Measurements from ENCODE around the gene CABP7. TPM values are rescaled to one million over a fixed set of nuclear protein-coding genes. Genes with fewer than 3 reads are reported as not detected.

The CABP7 gene
- total and polyA plus RNA-seq, 2 experiments from 2014 or later: 0.06 to 0.24 TPM

GRCh38 chr22:29707010-29707409 is 12.8 kb upstream of the CABP7 start:
- no peaks in the 10 kb centered on the region for H3K9me2 ChIP-seq (ENCODE audit: insufficient read depth)
- H4K20me1 ChIP-seq (replicated peaks; ENCODE audit: insufficient read depth): no peaks in the 10 kb centered on the region; the same call in 1 of the 2 replicates
- Mint-ChIP-seq H3K36me3 (ENCODE audit: low read depth) (no peaks in the 10 kb centered on the region; the same call in 2 of the 3 replicates), H3K27me3 (ENCODE audit: insufficient read depth, low read depth, poor library complexity) (peaks cover 31% of the 10 kb centered on the region), H3K27ac (no peak overlapping the region), H3K9me3 (no peaks in the 10 kb centered on the region; the same call in 2 of the 3 replicates), H3K4me3 (no peak overlapping the region; the same call in 2 of the 3 replicates), H3K4me1 (peaks cover 33% of the 10 kb centered on the region)
- no peak for DNase-seq (ENCODE audit: low spot score)
- no peak for ATAC-seq
- H3K27me3 ChIP-seq (ENCODE audit: insufficient read depth): peaks cover 16% of the 10 kb centered on the region
- no peak overlapping the region for H3K27ac ChIP-seq (ENCODE audit: low read depth)
- no peak overlapping the region for H2AFZ ChIP-seq
- H3K4me2 ChIP-seq: no peak overlapping the region
- H3F3A ChIP-seq (replicated peaks; ENCODE audit: low read depth): no peaks in the 10 kb centered on the region
- H3K36me3 ChIP-seq (ENCODE audit: insufficient read depth): no peaks in the 10 kb centered on the region
- no peak overlapping the region for H3K4me3 ChIP-seq
- H3K4me1 ChIP-seq (ENCODE audit: insufficient read depth): peaks cover 32% of the 10 kb centered on the region
- TF ChIP-seq ZNF331 (CRISPR knock-in tag; IDR thresholded peaks at IDR 0.05; ENCODE audit: low read depth): no peak
- TF ChIP-seq CTCF (conservative IDR thresholded peaks at IDR 0.05; ENCODE audit: low read depth in 2 of 2): no peak
- no peak for TF ChIP-seq NANOG (IDR thresholded peaks at IDR 0.05; ENCODE audit: borderline replicate concordance)
- TF ChIP-seq ZNF114 (CRISPR knock-in tag; IDR thresholded peaks at IDR 0.05): no peak
- TF ChIP-seq REST (IDR thresholded peaks at IDR 0.05; ENCODE audit: unreplicated experiment): no peak
- no peak for TF ChIP-seq JUNB (IDR thresholded peaks at IDR 0.05; ENCODE audit: unreplicated experiment)
- no peak for TF ChIP-seq ETS1 (IDR thresholded peaks at IDR 0.05)
- TF ChIP-seq STAT1 (IDR thresholded peaks at IDR 0.05; ENCODE audit: unreplicated experiment): no peak
- no peak for TF ChIP-seq EZH2 (IDR thresholded peaks at IDR 0.05; ENCODE audit: low read depth, unreplicated experiment)
- no peak for TF ChIP-seq POLR2AphosphoS5 (IDR thresholded peaks at IDR 0.05; ENCODE audit: low read depth)
- no peak for TF ChIP-seq CREB1 (CRISPR knock-in tag; IDR thresholded peaks at IDR 0.05; ENCODE audit: low read depth)
- no peak for TF ChIP-seq ZNF462 (CRISPR knock-in tag; IDR thresholded peaks at IDR 0.05)
- TF ChIP-seq EZH2phosphoT487 (IDR thresholded peaks at IDR 0.05; ENCODE audit: unreplicated experiment): no peak
- H3K79me2 ChIP-seq (replicated peaks; ENCODE audit: insufficient read depth): no peaks in the 10 kb centered on the region
